IMR-90 (cell line): ENCODE results near the gene RXFP2. TPM values are rescaled to one million over a fixed set of nuclear protein-coding genes. Genes with fewer than 3 reads are reported as not detected.

Experiments
- ATAC-seq: fragments of 200-7000 bp; cut with Tn5 transposase; 2 replicates; pipeline ENCODE4 v1.9.1; 2020; ENCODE audit warnings: low read depth, mild to moderate bottlenecking, moderate library complexity
- BruUV-seq: library from RNA; stranded (reverse); fragments of 400-500 nt; replicated peaks from 2 replicates; lab custom pipeline; 2021; lab: Mats Ljungman, UMichigan
- CTCF ChIA-PET: fragments of 300-600 bp; formaldehyde crosslinking; extraction: SDS; loops from one replicate; lab custom pipeline; 2021; ENCODE audit warnings: antibody characterized with exemption; lab: Yijun Ruan, JAX
- POLR2A ChIA-PET: fragments of 300-600 bp; sonication (Branson Sonifier 250); formaldehyde crosslinking; loops from one replicate; lab custom pipeline; 2022; ENCODE audit warnings: antibody characterized with exemption; ENCODE audit not compliant: unreplicated experiment; lab: Charles Lee
- DNase-seq: peaks from one replicate; pipeline ENCODE4 v3.0.0; 2013
- H2AFZ ChIP-seq: replicated peaks from 2 replicates; pipeline ENCODE3; 2013; ENCODE audit warnings: low read length, mild to moderate bottlenecking; ENCODE audit not compliant: poor library complexity
- H2AK5ac ChIP-seq: 2 replicates; pipeline ENCODE4 v1.6.1; 2013; ENCODE audit warnings: low read depth, low read length, inconsistent platforms
- H2AK9ac ChIP-seq: replicated peaks from 2 replicates; pipeline ENCODE3; 2013; ENCODE audit warnings: mild to moderate bottlenecking, low read depth, low read length, moderate library complexity; ENCODE audit not compliant: poor library complexity
- H2BK120ac ChIP-seq: 2 replicates; pipeline ENCODE4 v1.6.1; 2013; ENCODE audit warnings: low read depth, low read length, inconsistent platforms
- H2BK15ac ChIP-seq: 3 replicates; pipeline ENCODE4 v1.6.1; 2013; ENCODE audit warnings: low read depth, low read length, inconsistent platforms
- H2BK20ac ChIP-seq: 2 replicates; pipeline ENCODE4 v1.6.1; 2013; ENCODE audit warnings: low read depth, mild to moderate bottlenecking, inconsistent platforms, low read length, moderate library complexity
- H2BK5ac ChIP-seq: 2 replicates; pipeline ENCODE4 v1.6.1; 2013; ENCODE audit warnings: mild to moderate bottlenecking, low read depth, low read length, inconsistent platforms; ENCODE audit not compliant: poor library complexity, severe bottlenecking
- H3K14ac ChIP-seq: replicated peaks from 2 replicates; pipeline ENCODE4 v1.6.1; 2013; ENCODE audit warnings: low read depth, low read length, inconsistent platforms
- H3K18ac ChIP-seq: 2 replicates; pipeline ENCODE4 v1.6.1; 2013; ENCODE audit warnings: low read depth, low read length, control low read depth
- H3K23ac ChIP-seq: 2 replicates; pipeline ENCODE4 v1.6.1; 2013; ENCODE audit warnings: low read depth, low read length, inconsistent platforms
- H3K27ac ChIP-seq: 2 replicates; pipeline ENCODE4 v1.5.1; 2013; ENCODE audit warnings: mild to moderate bottlenecking, control low read depth, low read length; ENCODE audit not compliant: insufficient read depth
- H3K27me3 ChIP-seq: 2 replicates; pipeline ENCODE4 v1.6.1; 2013; ENCODE audit warnings: low read length; ENCODE audit not compliant: control insufficient read depth, insufficient read depth
- H3K36me3 ChIP-seq: 2 replicates; pipeline ENCODE4 v1.6.1; 2013; ENCODE audit warnings: low read length, mixed read lengths; ENCODE audit not compliant: control insufficient read depth, insufficient read depth
- H3K4ac ChIP-seq: 2 replicates; pipeline ENCODE4 v1.6.1; 2013; ENCODE audit warnings: low read depth, low read length, inconsistent platforms
- H3K4me1 ChIP-seq: 2 replicates; pipeline ENCODE4 v1.6.1; 2013; ENCODE audit warnings: low read length, mixed read lengths; ENCODE audit not compliant: control insufficient read depth, insufficient read depth
- H3K4me2 ChIP-seq: 2 replicates; pipeline ENCODE4 v1.6.1; 2013; ENCODE audit warnings: low read depth, mild to moderate bottlenecking, control low read depth, low read length, moderate library complexity
- H3K4me3 ChIP-seq: 2 replicates; pipeline ENCODE4 v1.5.1; 2013; ENCODE audit warnings: low read depth, mild to moderate bottlenecking, control low read depth, low read length, moderate library complexity; ENCODE audit not compliant: insufficient read depth
- H3K56ac ChIP-seq: 2 replicates; pipeline ENCODE4 v1.6.1; 2013; ENCODE audit warnings: low read length, inconsistent platforms; ENCODE audit not compliant: insufficient read depth; ENCODE audit errors: extremely low read depth
- H3K79me1 ChIP-seq, 2 experiments: 2 replicates each; pipeline ENCODE4 v1.6.1; 2013; ENCODE audit warnings: low read length in 2 of 2, inconsistent platforms in 1 of 2, low read depth in 1 of 2
- H3K9ac ChIP-seq: 2 replicates; pipeline ENCODE4 v1.6.1; 2013; ENCODE audit warnings: low read depth, low read length, control low read depth
- H3K9me1 ChIP-seq: 2 replicates; pipeline ENCODE4 v1.6.1; 2013; ENCODE audit warnings: low read length, inconsistent platforms; ENCODE audit not compliant: insufficient read depth
- H3K9me3 ChIP-seq: 2 replicates; pipeline ENCODE4 v1.6.1; 2013; ENCODE audit warnings: low read length; ENCODE audit not compliant: control insufficient read depth, insufficient read depth
- H4K20me1 ChIP-seq: 2 replicates; pipeline ENCODE4 v1.6.1; 2013; ENCODE audit warnings: low read length, inconsistent platforms; ENCODE audit not compliant: insufficient read depth
- H4K5ac ChIP-seq: 2 replicates; pipeline ENCODE4 v1.6.1; 2013; ENCODE audit warnings: mild to moderate bottlenecking, low read depth, low read length, control low read depth
- H4K8ac ChIP-seq, 2 experiments: 2 replicates each; pipeline ENCODE4 v1.6.1; 2013; ENCODE audit warnings: low read depth in 2 of 2, low read length in 2 of 2, control low read depth in 1 of 2, inconsistent platforms in 1 of 2
- H4K91ac ChIP-seq: 2 replicates; pipeline ENCODE4 v1.6.1; 2013; ENCODE audit warnings: low read depth, low read length, inconsistent platforms; ENCODE audit not compliant: insufficient read depth
- BHLHE40 ChIP-seq: fragments of 150-350 bp; IDR thresholded peaks from 2 replicates; pipeline ENCODE4 v1.6.1; 2016; ENCODE audit warnings: mild to moderate bottlenecking, low read depth, low read length
- CEBPB ChIP-seq: IDR thresholded peaks from 2 replicates; pipeline ENCODE4 v1.6.1; 2012; ENCODE audit warnings: low read depth, low read length, improper control_type of control experiment
- CHD1 ChIP-seq: IDR thresholded peaks from 2 replicates; pipeline ENCODE4 v1.6.1; 2012; ENCODE audit warnings: low read depth, low read length, improper control_type of control experiment
- FOS ChIP-seq: fragments of 150-350 bp; IDR thresholded peaks from 2 replicates; pipeline ENCODE4 v1.6.1; 2016; ENCODE audit warnings: low read depth, low read length
- MAFK ChIP-seq: IDR thresholded peaks from 2 replicates; pipeline ENCODE4 v1.6.1; 2012; ENCODE audit warnings: low read depth, low read length, improper control_type of control experiment
- MAZ ChIP-seq: IDR thresholded peaks from 2 replicates; pipeline ENCODE4 v1.6.1; 2012; ENCODE audit warnings: low read depth, mild to moderate bottlenecking, low read length, improper control_type of control experiment, moderate library complexity, borderline replicate concordance
- MXI1 ChIP-seq: IDR thresholded peaks from 2 replicates; pipeline ENCODE4 v1.6.1; 2012; ENCODE audit warnings: low read depth, mild to moderate bottlenecking, low read length, moderate library complexity, borderline replicate concordance
- NFE2L2 ChIP-seq: fragments of 150-350 bp; IDR thresholded peaks from 2 replicates; pipeline ENCODE4 v1.6.1; 2016; ENCODE audit warnings: low read depth, mild to moderate bottlenecking, low read length
- POLR2A ChIP-seq: IDR thresholded peaks from 2 replicates; pipeline ENCODE4 v1.6.1; 2012; ENCODE audit warnings: mild to moderate bottlenecking, low read depth, low read length
- RAD21 ChIP-seq: IDR thresholded peaks from 2 replicates; pipeline ENCODE4 v1.6.1; 2012; ENCODE audit warnings: low read length, improper control_type of control experiment
- RCOR1 ChIP-seq: IDR thresholded peaks from 2 replicates; pipeline ENCODE4 v1.6.1; 2012; ENCODE audit warnings: mild to moderate bottlenecking, low read length, improper control_type of control experiment; ENCODE audit not compliant: insufficient replicate concordance
- RFX5 ChIP-seq: IDR thresholded peaks from 2 replicates; pipeline ENCODE4 v1.8.0; 2012; ENCODE audit warnings: low read depth, mild to moderate bottlenecking, low read length, moderate library complexity
- SMC3 ChIP-seq: fragments of 150-350 bp; IDR thresholded peaks from 2 replicates; pipeline ENCODE4 v1.6.1; 2016; ENCODE audit warnings: low read depth, mild to moderate bottlenecking, antibody characterized with exemption, low read length, moderate library complexity
- WGBS, 2 experiments: methylation state at CpG; one replicate each; pipeline versions ENCODE4 v1.1.5 to v1.1.7; 2013; ENCODE audit warnings: missing lambda C conversion rate in 2 of 2; ENCODE audit not compliant: insufficient read length in 1 of 2; ENCODE audit errors: extremely low coverage in 2 of 2; 5-methylcytosine and 5-hydroxymethylcytosine counted together
- dilution Hi-C: fragments of 300-500 bp; cut with HindIII; formaldehyde crosslinking; loops from one replicate; pipeline ENCODE4 v1.14.3; 2018; ENCODE audit warnings: low sequenced_read_pairs; ENCODE audit not compliant: unreplicated experiment
- in situ Hi-C: fragments of 300-500 bp; cut with MboI; formaldehyde crosslinking; loops from 3 replicates; pipeline ENCODE4 v1.14.3; 2019; ENCODE audit warnings: low sequenced_read_pairs, inconsistent platforms, mixed read lengths
- intact Hi-C: fragments of 100-400 bp; cut with micrococcal nuclease; formaldehyde crosslinking; loops from 2 replicates; pipeline ENCODE4 v1.10.0; 2022
- polyA plus RNA-seq, 3 experiments: library from polyadenylated mRNA; depleted of rRNA; stranded (reverse); fragments of >200 nt; gene quantifications; 2 replicates each; pipeline ENCODE4 v1.2.3, GENCODE V29; 2012; ENCODE audit warnings: low replicate concordance in 1 of 3
- total RNA-seq: library from RNA; depleted of rRNA; stranded (reverse); fragments of >200 nt; gene quantifications from 2 replicates; pipeline ENCODE4 v1.2.3, GENCODE V29; 2012
- TF ChIP-seq, protein P1 (sequence below): fragments of 150-350 bp; IDR thresholded peaks from 2 replicates; pipeline ENCODE4 v1.6.1; 2017; ENCODE audit warnings: mild to moderate bottlenecking, antibody characterized with exemption, low read length, low read depth
- TF ChIP-seq, protein P2 (sequence below): conservative IDR thresholded peaks from 2 replicates; pipeline ENCODE4 v1.5.1; 2012; ENCODE audit warnings: mild to moderate bottlenecking, low read depth, low read length, improper control_type of control experiment
- TF ChIP-seq, protein P3 (sequence below): fragments of 150-350 bp; IDR thresholded peaks from 2 replicates; pipeline ENCODE4 v1.6.1; 2016; ENCODE audit warnings: low read depth, mild to moderate bottlenecking, low read length, moderate library complexity, borderline replicate concordance

The RXFP2 gene
- total and polyA plus RNA-seq, 2 of the 4 experiments (the other 2 are of a cell fraction): not detected

DNA sequence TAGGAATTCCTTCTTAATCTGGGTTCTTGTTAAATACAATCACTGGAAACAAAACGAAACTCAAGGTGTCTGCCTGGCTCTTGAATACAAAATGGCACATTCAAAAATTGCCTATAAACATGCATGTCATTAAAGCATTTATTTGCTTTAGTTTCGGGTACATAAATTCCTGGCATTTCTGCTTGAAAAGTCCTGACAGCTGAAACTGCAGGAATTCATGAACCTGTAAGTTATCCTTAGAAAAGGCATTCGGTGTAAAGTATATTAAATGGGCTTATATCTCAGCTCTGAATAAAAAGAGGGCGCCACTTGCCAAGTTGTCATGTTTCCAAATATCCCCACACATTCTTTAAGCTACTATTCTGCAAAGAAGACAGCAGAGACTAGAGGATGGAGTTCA, 32.9 kb downstream of the RXFP2 start:
- H3K4me1 ChIP-seq: peaks cover 8% of the 10 kb centered on the region; the same call in 1 of the 2 replicates
- TF ChIP-seq, protein P1, sequence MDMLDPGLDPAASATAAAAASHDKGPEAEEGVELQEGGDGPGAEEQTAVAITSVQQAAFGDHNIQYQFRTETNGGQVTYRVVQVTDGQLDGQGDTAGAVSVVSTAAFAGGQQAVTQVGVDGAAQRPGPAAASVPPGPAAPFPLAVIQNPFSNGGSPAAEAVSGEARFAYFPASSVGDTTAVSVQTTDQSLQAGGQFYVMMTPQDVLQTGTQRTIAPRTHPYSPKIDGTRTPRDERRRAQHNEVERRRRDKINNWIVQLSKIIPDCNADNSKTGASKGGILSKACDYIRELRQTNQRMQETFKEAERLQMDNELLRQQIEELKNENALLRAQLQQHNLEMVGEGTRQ: no peak
- no peak for TF ChIP-seq CHD1
- TF ChIP-seq, protein P2, sequence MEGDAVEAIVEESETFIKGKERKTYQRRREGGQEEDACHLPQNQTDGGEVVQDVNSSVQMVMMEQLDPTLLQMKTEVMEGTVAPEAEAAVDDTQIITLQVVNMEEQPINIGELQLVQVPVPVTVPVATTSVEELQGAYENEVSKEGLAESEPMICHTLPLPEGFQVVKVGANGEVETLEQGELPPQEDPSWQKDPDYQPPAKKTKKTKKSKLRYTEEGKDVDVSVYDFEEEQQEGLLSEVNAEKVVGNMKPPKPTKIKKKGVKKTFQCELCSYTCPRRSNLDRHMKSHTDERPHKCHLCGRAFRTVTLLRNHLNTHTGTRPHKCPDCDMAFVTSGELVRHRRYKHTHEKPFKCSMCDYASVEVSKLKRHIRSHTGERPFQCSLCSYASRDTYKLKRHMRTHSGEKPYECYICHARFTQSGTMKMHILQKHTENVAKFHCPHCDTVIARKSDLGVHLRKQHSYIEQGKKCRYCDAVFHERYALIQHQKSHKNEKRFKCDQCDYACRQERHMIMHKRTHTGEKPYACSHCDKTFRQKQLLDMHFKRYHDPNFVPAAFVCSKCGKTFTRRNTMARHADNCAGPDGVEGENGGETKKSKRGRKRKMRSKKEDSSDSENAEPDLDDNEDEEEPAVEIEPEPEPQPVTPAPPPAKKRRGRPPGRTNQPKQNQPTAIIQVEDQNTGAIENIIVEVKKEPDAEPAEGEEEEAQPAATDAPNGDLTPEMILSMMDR: no peak
- TF ChIP-seq RCOR1: no peak
- TF ChIP-seq MAZ: no peak
- no peak for TF ChIP-seq RAD21
- TF ChIP-seq CEBPB: no peak
- TF ChIP-seq MXI1: no peak
- no peak for TF ChIP-seq BHLHE40
- TF ChIP-seq SMC3: no peak
- TF ChIP-seq FOS: no peak
- TF ChIP-seq MAFK: no peak
- no peak for TF ChIP-seq RFX5
- TF ChIP-seq, protein P3, sequence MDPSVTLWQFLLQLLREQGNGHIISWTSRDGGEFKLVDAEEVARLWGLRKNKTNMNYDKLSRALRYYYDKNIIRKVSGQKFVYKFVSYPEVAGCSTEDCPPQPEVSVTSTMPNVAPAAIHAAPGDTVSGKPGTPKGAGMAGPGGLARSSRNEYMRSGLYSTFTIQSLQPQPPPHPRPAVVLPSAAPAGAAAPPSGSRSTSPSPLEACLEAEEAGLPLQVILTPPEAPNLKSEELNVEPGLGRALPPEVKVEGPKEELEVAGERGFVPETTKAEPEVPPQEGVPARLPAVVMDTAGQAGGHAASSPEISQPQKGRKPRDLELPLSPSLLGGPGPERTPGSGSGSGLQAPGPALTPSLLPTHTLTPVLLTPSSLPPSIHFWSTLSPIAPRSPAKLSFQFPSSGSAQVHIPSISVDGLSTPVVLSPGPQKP: no peak
- no peak for TF ChIP-seq NFE2L2
- no peak for TF ChIP-seq POLR2A
- no peak for ATAC-seq
- no peak overlapping the region for H3K4me2 ChIP-seq
- no peak overlapping the region for H3K14ac ChIP-seq
- intact Hi-C loops: no loop called here
- H4K8ac ChIP-seq: no peak overlapping the region
- H4K91ac ChIP-seq: no peak overlapping the region
- H4K5ac ChIP-seq: no peak overlapping the region; the same call in 1 of the 2 replicates
- in situ Hi-C loops: no loop called here
- no peaks in the 10 kb centered on the region for H3K79me1 ChIP-seq
- no peak overlapping the region for H3K9ac ChIP-seq
- WGBS, 2 experiments: no CpG with 5 or more reads among the region's 4 CpGs
- H2AFZ ChIP-seq: no peak overlapping the region
- dilution Hi-C loops: no loop called here
- peak overlapping the region; percentile 35; the same call in 1 of the 2 replicates for H3K18ac ChIP-seq
- no TSS peak for BruUV-seq
- no peak overlapping the region for H2AK5ac ChIP-seq
- H2AK9ac ChIP-seq: no peak overlapping the region
- no peak overlapping the region for H3K56ac ChIP-seq
- no peak overlapping the region for H3K4me3 ChIP-seq
- DNase-seq: no peak
- no peak overlapping the region for H3K23ac ChIP-seq
- H2BK5ac ChIP-seq: no peak overlapping the region
- peaks cover 9% of the 10 kb centered on the region for H3K9me1 ChIP-seq
- H3K36me3 ChIP-seq: no peaks in the 10 kb centered on the region
- ChIA-PET CTCF (no interaction called here), POLR2A (no interaction called here)
- no peak overlapping the region for H3K27ac ChIP-seq
- H2BK15ac ChIP-seq: no peak overlapping the region
- no peaks in the 10 kb centered on the region for H4K20me1 ChIP-seq
- no peak overlapping the region for H3K4ac ChIP-seq
- H3K27me3 ChIP-seq: no peaks in the 10 kb centered on the region
- H2BK20ac ChIP-seq: no peak overlapping the region
- no peaks in the 10 kb centered on the region for H3K9me3 ChIP-seq
- no peak overlapping the region for H2BK120ac ChIP-seq
